CD1c-positive myeloid dendritic cell (primary cell): ENCODE data around the gene FAM111B.
"Not testable (repeated sequence)": the region's sequence is repeated elsewhere in the genome, so short reads cannot be mapped to it uniquely, and the experiment has no call there.

Experiments
- DNase-seq: peaks from one replicate; pipeline ENCODE4 v3.0.0-alpha.2; 2016; ENCODE audit errors: extremely low spot score

FAM111B gene

DNA sequence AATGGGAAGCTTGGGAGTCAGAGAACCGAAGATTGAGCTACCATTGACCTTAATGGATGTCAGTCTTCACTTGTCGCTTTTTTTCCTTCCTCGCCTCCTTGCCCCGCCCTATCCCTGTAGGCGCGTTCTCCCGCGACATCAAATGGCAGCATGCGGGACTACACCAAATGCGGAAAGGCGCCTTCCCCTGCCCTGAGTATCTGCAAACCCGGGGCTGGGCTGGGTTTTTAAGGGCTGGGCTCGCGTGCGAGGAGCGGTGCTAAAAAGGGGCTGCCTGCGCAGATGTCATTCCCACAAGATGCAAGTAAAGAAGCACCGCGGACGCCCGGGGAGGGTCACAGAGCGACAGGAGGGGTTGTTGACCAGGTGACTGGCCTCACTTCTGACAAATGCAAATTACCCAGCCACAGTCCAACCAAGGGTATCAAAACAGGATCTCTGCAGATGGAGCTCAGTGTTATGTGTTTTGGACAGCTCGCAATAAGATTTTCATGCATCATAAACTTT is 4.7 kb upstream of the FAM111B start:
- peak; percentile 72 for DNase-seq

DNA sequence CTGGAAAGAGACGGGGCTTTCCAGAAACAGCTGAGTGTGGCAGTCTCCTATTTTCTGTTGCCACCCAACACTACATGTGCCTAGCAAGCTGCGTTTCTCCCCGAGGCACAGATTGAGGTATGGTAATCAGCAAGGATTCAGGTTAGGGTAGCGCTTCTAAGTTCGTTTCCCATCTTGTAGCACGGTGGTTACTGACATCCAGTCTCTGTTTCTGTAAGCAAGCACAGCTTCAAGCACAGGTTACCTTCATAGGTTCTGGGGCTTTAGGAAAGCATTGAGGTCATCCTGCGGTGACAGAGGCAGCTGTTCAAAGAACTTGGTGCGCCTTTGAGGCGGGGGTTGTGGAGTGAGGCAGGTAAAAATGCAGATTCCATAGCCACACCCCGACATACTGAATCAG is 684 bp downstream of the FAM111B start:
- DNase-seq, result not testable (repeated sequence)

DNA sequence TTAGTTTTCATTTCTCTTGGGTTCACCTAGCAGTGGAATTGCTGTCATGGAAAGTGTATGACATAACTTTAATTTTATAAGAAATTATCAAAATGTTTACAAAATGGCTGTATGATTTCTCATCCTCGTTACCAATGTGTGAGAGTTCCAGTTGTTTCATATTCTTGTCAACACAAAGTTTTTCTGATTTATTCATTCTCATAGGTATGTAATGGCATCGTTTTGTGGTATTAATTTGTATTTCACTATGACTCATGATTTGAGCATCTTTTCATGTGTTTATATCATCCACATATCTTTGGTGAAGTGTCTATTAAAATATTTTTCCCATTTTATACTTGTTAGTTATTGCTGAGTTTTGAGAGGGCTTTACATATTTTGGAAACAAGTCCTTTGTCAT is 5.5 kb downstream of the FAM111B start:
- no peak for DNase-seq

DNA sequence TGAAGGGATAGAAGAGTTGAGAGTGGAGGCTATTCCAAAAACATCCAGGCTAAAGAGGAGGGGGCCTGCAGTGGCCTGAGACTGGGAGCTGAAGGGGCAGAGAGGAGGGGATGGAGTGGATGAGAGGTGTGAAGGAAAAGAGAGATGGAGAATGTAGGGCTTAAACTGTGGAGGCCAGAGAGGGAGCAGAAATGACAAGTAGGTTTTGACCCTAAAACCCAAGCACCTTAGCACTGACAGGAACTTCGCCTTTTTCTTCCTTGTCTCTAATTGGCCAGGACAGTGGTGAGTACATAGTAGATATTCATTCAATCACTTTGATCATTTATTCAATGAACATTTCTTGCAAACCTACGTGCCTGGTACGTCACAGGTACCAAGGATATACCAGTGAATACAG is 7.3 kb downstream of the FAM111B start:
- DNase-seq, result no peak

DNA sequence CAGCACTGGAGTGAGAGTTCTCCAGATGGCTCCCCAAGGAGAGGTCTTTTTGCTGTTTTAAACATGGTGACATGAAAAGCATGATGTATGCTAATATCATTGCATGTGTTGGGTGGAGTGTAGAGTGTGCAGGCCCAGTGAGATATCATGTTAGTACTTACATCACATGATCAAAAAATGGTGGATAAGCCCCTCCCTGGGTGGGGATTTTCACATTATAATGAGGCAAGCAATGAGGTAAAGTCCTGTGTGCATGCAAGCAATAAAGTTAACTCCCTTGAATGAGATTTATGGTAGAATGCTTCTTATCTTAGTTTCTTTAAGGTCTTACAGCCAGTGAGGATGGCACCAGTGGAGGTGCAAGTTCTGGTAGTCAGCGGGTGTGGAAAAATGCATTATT is 8.5 kb downstream of the FAM111B start:
- no peak for DNase-seq

DNA sequence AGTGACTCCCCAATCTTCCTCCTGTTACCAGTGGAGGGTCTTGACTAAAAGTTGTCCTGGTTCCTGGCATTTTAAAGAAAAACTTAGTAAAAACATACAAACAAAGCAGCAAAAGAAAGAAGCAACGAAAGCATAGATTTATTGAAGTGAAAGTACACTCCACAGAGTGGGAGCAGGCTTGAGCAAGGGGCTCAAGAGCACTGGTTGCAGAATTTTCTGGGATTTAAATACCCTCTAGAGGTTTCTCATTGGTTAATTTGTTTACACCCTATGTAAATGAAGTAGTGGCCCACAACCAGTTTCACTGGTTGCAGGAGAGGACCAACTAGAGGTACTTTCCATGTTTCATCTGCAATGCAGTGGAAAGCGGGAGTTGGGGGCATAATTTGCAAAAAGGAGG is 10.7 kb downstream of the FAM111B start:
- DNase-seq, result no peak

DNA sequence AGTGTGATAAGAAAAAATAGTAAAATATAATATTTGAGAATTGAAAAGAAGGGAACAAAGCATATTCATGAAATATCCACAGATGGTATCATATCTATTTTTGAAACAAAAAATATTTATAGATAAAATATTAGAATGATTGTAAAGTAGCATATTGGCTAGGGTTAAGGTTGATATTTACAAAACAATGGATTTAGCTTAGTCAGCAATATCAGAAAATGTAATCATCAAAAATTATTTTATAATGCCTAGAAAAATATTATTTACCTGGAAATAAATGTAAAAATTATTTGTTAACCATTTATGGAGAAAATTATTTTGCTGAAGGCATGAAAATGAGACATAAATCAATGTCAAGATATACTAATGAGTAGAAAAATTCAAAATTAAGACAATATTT is 12.8 kb downstream of the FAM111B start:
- no peak for DNase-seq

DNA sequence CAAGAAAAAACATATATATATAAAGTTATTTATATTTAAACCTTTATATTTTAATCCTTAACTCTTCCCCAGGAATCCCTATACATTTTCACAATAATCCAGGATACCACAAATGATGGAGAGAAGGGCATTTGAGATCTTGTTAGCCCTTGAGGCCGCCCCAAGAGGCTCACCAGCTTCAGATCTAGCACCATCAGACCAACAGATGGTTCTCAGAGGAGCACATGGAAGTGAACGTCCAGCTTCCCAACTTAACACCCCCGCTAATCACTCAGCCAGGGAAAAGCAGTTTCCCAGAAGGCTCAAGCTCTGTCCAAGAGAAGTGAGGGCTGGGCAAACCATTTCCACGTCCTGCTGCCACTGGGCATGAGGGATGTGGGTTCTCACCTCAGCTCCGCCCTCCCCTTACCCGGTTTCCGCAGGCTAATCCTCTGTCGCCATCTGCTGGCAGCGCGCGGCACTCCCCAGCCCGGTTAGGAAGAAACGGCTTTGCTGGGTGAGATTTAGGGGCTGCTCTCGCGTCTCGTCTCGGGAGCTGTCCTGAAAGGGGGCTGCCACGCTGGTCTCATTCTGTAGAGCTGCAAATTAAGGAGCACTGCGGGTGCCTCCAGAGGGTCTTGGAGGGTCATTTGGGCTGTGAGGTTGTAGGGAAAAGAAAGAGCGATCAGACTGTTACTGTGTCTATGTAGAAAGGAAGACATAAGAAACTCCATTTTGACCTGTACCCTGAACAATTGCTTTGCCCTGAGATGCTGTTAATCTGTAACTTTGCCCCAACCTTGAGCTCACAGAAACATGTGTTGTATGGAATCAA is 28.8 kb downstream of the FAM111B start:
- DNase-seq, result peak; percentile 87

DNA sequence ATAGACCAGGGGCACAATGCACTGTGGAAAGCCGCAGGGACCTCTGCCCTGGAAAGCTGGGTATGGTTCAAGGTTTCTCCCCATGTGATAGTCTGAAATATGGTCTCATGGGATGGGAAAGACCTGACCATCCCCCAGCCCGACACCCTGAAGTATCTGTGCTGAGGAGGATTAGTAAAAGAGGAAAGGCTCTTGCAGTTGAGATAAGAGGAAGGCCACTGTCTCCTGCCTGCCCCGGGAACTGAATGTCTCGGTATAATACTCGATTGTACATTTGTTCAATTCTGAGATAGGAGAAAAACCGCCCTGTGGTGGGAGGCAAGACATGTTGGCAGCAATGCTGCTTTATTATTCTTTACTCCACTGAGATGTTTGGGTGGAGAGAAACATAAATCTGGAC is 29.5 kb downstream of the FAM111B start:
- not testable (repeated sequence) for DNase-seq

DNA sequence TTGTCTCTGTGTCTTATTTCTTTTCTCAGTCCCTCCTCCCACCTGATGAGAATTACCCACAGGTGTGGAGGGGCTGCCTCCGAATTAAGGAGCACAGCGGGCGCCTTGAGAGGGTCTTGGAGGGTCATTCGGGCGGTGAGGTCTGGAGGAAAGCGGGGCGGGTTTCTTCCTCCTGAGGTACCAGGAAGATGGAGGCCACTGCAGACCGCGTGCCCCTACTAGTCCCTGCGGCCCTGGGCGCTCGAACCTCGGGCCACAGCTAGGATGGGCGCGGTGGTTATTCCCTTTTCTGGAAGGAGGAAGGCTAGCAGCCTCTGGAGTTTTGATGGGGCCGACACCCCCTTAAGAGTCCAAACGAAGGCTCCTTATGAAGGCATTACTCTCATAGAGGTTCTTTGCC is 30.2 kb downstream of the FAM111B start:
- no peak for DNase-seq

DNA sequence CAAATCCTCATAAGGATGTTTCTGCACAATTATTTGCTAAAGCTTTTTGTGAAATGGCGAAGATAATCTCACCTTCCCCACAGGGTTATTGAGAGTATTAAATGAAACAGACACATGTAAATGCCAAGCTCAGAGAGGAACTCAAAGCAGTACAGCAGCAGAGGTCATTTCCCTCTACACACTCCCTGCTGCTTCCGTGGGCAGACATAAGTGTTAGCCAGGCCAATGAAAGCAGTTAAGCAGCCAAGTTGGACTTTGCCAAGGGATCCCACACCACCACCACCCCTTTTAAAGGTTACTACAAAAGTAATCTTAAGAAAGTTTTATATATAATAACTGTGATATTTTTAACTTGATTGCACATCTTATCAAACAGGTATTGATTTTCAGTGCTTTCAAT is 31.6 kb downstream of the FAM111B start:
- no peak for DNase-seq

DNA sequence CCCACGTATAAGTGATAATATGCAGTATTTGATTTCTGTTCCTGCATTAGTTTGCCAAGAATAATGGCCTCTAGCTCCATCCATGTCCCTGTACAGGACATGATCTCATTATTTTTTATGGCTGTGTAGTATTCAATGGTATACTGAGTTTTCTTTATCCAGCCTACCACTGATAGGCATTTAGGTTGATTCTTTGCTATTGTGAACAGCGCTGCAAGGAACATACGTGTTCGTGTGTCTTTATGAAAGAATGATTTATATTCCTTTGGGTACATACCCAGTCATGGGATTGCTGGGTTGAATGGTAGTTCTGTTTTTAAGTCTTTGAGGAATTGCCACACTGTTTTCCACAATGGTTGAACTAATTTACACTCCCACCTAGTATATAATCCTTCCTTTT is 34.2 kb downstream of the FAM111B start:
- no peak for DNase-seq

DNA sequence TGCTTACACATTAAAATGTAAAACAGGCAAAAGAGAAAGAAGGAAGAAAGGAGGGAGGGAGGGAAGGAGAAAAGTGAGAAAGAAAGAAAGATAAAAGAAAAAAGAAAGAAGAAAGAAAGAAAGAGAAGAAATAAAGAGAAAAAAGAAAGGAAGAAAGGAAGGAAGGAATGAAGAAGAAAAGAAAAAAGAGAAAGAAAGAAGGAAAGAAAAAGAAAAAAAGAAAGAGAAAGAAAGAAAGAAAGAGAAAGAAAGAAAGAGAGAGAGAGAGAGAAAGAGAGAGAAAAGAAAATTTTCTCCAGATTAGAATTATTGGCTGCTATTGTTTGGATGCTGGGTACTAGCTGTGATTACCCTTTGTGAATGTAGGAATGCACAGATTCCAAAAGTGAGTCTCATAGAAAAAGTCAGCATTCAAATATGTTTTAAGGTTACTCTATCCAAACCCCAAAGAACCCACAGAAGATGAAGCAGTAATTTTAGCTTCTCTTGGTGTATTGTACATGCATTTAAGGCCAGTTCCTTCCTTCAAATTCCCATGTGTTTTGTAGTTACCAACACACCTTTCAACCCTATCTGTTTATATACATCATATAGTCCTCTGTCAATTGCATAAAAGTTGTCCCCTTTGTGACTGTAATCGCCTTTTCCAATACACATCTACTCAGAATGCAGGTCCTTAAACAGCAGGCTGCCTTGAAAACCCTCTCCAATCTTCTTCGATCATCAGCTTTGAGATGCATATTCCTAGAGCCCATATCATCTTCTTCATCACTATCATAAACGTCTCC is 34.8 kb downstream of the FAM111B start:
- peak; percentile 2 for DNase-seq

DNA sequence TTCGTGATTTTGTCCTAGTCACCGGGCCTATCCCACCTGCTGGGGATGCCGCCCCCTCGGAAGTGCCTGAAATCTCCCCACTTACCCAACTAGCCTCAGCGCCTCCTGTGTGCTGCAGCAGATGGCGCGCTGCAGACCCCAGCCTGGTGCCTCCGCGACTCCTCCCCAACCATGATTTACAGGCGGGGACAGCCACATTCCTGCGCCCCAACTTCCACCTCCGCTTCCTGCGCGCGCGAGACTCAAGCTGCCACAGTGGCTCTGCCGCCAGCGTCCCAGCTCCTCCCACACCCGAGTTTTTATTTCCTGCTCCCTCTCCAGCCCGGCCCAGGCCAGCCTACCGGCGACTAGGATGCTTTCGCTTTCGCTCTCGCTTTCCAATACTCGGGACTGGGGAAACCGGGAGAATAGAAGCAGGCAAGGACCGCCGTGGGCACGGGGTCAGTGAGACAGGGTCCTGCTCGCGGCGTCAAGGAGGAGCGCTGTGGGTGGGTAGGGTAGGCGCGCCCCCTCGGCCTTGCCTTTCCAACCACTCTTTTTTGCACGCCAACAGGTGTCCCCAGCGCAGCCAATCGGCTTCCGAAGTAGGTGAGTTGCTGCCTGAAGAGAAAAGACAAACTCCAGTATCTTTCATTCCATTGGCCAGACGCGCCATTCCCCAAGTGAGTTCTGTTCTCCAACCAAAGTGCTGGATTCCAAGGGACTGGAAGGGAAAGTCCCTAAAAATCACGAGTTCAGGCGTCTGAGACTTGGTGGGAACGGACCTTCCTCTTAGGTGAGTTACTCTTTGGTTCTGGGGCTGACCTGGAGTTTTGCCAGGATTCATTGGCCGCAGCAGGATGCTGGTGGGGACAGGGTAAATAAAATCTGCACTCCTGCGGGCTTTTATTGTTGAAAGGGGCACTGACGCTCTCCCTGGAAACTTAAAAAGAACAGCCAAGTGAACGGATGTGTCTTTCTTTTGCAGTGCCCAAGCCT is 35.8 kb downstream of the FAM111B start, which contains the start of gene FAM111A:
FAM111A (plus strand) TSS at position 327 of the 978 bp plus-strand sequence. CDS start 6,017 bp downstream, outside the sequence.
- peak; percentile 92 for DNase-seq

DNA sequence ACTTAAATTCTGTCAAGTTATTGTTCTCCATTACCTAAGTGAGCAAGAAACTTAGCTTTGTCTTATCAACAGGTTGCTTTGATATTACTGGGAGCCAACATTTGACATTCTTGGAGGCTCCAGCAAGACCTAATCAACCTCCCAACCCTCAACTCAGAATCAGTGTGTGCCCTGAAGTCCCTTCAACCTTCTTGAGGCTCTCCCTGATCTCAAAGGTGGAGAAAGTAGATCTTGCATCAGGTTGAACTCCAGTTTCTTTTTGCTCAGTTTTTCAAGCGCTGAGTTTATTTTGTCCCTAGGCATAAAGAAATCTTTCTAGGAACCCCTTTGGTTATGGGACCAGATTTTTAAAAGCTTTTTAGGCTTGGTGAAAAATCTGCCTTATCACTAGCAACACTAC is 37.1 kb downstream of the FAM111B start:
- DNase-seq, result no peak

DNA sequence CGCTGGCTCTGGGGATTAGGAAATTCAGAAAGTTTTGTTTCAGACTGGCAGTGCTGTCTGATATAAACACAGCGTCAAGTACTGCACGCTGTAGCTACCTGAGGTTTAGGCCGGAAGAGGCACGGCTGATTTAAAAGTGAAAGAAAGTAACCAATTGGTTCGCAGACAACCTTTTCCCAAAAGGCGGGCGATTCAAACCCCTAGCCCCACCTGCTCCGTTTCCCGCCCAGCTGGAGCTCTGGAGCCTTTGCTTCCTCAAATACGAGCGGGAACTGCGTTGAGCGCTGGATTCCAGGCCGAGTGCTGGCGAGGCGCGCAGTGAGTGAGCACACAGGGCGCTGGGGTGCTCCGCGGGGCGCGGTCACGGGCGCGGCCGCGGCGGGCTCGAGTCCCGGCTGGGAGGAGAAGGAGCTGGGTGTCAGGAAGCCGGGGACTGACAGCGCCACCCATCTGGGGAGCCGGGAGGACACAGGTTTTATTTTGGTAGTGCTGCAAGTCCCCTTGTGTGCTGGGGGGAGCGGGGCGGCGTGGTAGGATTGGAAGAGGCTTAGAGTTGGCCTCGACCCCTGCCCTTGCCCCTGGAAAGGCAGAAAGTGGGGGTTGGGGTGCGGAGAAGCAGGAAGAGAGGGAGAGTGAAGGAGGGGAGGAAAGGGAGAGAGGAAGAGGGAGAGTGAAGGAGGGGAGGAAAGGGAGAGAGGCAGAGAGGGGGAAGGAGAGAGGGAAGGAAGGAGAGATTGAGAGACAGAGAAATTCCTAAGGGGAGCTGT is 37.7 kb downstream of the FAM111B start:
- DNase-seq, result peak; percentile 91

DNA sequence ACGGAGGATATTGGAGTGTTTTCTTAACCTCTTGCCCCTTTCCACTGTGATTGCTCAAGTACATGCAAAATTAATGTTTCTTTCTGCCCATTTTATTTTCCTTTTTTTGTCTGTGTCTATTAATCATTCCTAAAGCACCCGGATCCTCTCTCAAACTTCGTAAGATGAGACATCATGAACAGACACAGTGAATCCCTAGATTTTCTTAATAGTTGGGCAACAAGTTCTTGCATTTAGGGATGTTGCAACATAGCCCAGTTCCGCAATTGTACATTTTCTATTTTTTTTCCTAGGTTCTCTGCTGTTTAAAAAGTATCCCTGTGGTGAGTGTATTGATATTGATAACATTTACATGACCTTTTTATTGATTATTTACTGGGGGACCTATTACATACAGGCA is 38.5 kb downstream of the FAM111B start:
- DNase-seq, result peak; percentile 87

DNA sequence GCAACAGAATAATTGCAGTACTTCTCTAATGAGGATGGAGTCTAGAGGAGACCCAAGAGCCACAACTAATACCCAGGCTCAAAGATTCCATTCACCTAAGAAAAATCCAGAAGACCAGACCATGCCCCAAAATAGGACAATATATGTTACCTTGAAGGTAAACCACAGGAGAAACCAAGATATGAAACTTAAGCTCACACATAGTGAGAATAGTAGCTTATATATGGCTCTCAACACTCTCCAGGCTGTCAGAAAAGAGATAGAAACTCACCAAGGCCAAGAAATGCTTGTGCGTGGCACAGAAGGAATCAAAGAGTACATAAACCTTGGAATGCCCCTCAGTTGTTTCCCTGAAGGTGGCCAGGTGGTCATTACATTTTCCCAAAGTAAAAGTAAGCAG is 44.7 kb downstream of the FAM111B start:
- DNase-seq, result no peak

DNA sequence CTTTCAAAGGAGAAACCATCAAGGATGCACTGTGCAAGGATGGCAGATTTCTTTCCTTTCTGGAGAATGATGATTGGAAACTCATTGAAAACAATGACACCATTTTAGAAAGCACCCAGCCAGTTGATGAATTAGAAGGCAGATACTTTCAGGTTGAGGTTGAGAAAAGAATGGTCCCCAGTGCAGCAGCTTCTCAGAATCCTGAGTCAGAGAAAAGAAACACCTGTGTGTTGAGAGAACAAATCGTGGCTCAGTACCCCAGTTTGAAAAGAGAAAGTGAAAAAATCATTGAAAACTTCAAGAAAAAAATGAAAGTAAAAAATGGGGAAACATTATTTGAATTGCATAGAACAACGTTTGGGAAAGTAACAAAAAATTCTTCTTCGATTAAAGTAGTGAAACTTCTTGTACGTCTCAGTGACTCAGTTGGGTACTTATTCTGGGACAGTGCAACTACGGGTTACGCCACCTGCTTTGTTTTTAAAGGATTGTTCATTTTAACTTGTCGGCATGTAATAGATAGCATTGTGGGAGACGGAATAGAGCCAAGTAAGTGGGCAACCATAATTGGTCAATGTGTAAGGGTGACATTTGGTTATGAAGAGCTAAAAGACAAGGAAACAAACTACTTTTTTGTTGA is 45.4 kb downstream of the FAM111B start:
- no peak for DNase-seq

DNA sequence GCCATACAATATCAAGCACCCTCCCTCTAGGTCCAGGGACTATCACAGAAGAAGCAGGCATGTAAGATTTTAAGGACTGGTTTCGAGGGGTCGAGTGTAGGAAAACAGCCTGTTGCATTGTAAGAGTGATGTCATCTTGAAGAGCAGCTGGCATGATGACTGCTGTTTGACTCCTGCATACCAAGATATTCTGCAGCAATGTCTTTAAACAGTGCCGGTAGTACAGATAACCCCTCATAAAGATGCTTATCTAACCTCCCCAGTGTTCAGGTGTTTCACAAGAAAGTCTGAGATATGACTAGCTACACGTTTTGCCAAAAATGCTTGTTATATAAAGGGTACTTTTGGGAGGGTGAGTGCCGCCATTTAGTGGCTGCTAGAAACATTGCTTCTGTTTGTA is 47.6 kb downstream of the FAM111B start:
- no peak for DNase-seq
